ENCODE results near the gene HOXC10. TPM values are rescaled to one million over a fixed set of nuclear protein-coding genes. Genes with fewer than 3 reads are reported as not detected.

The HOXC10 gene
- 2.6 TPM for total RNA-seq

- peak; percentile 100 for DNase-seq
These were observed at the start of gene HOXC10 for GRCh38 chr12:53984901-53985691. HOXC10 (plus strand) TSS chr12:53985146; CDS start chr12:53985260, 114 bp downstream.

DNA sequence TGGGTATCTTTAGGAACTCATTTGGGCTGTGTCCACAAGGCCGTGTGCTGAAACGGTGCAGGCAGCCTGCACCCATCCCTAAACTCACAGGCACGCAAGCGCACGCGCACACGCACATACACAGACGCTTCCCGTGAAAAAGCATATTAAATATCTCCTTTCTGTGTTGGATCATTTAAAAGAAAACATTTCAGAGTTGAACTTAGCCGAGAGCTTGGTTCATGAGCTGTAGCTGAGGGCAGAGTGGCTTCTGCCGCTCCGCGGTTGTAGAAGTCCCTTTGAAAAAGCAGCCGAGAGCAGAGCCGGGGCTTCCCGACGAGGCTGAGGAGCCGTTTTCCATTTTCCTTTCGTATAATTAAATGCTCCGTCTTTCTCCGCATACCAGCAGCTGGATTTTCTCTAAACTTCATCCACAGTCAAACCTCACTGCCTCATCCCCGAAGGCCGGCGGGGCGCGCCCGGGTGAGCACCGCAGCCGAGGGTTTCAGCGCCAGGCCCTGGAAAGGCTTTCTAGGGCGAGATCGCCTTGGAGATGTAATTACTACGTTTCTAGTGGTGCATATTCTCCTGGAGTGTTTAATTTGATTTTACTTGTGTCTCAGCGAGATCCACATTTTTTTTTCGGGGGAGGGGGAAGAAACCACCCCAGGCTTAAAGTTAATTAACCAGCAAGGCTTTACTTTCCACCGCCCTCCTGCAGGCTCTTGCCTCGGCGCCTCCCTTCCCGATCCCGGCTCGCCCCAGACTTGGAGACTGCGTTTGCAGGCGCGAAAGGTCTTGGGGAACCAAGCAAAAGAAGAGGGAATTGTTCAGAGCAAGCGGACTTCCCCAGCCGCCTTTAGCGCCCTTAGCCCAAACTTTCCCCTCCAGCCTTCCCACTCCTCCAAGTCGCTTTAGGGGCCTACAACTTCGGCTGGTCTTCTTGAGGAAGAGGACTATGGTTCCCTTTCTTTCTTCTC is 49.3 kb upstream of the HOXC10 start:
- DNase-seq: no peak

DNA sequence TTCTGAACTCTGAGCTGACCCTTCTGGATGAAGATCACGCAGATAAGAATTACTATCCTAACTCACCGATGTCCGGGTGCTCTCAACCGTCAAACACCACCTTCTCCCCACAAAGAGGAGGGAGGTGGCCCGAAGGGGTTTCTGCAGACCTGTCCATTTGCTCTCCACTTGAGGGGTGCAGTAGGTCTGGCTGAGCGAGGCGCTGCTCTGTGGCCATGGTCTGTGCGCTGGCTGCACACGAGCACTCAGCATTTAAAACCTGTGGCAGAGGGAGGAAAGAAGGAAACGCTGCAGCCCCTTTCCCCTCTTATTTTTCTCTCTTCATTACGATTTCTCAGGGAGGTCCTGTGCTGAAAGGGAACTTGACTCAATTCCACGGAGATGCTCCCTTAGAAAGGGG is 47.8 kb upstream of the HOXC10 start:
- DNase-seq: no peak

DNA sequence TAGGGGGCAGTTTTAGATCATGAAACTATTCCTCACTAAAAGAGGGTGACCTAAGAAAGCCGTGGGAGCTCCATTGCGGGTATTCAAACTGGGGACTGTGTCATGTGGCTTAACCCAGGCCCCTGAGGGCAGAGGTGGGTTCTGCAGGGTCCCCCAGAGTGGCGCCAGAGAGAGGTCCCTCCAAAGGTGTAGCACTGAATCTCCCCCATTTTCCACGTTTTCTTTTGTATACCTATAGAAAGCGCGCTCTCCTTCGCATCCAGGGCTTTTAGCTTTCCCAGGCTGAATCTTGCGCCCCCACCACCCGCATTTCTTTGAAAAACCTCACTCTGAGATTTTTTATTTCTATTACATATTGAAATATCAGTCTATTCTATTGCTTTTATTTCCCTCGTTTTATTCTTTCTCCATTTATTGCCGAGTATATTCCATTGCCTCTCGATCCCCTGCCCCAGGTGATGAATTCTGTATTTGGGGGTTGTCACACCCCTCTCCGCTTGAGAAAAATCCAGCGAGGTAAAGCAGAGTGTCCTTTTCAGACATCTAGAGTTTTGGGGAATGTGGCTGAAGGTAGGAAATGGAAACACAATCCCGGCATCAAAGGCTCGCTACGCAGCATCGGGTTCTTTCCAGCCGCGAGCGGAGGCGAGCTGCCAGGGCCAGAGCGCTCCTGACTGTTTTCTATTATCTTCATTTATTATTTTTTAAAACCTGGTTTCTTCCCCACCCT is 47.2 kb upstream of the HOXC10 start:
- DNase-seq: no peak

DNA sequence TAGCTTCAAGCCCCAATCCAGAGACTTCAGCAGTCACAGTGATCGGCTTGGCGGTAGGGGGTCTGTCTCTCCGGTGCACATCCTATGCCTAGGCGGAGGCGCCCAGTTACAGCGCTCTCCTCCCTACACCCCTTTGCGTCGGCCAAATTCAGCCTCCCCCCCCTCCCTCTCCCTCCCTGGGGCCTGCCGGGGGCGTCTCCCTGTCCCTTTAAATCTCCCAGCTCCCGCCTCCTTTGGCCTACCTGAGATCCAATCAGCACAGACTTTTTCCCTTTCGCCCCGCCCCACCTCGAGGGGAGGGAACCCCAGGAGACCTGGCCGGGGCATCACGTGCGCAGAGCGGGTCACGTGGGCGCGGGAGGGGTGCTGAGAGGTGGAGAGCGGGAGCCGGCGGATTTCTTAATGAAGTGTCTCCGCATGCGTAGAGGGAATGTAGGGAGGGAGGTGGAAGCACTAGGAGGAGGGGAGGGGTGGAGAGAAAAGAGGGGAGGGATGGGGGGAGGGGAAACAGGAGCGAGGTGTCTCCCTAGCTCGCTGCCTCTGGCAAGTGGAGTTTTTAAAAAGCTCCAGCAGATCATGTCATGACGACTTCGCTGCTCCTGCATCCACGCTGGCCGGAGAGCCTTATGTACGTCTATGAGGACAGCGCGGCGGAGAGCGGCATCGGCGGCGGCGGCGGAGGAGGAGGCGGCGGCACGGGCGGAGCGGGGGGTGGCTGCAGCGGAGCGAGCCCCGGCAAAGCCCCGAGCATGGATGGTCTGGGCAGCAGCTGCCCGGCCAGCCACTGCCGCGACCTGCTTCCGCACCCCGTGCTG is 46.4 kb upstream of the HOXC10 start, which contains the start of gene HOXC13:
Gene HOXC13, plus strand, starts transcription at position 506 of the 815 bp plus-strand sequence. Its CDS starts 76 bp downstream, at position 582.
- DNase-seq: peak; percentile 72

GRCh38 chr12:53939141-53940108 is 45.5 kb upstream of the HOXC10 start:
- no peak for DNase-seq

DNA sequence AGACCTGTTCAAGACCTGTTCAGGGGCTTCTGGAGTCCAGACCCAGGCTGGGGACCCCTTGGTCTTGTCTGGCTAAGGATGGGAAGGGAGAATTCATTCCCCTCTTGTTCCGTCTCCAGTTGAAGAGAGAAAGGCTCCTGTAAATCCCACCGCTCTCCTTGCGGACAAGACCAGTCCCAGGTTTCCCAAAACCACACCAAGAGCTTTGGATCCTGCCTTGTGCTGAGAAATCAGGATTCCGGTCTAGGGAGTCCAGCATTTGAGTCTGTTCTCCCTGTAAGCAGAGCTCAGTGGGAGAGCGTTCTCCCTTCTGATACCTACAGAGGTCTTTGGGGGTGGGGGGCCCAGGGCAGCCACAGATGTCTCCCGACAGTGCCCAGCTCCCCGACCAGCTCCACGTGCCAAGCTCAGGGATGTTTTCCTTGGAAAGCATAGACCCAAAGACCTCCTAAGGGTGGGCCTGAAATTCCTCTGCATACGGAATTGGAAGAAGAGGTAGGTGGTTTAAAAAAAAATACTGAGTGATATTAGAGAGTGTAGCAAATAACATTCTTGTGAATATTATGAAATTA is 44.4 kb upstream of the HOXC10 start:
- DNase-seq: no peak

- no peak for DNase-seq
These were observed 43.8 kb upstream of the HOXC10 start for GRCh38 chr12:53941187-53941586.

DNA sequence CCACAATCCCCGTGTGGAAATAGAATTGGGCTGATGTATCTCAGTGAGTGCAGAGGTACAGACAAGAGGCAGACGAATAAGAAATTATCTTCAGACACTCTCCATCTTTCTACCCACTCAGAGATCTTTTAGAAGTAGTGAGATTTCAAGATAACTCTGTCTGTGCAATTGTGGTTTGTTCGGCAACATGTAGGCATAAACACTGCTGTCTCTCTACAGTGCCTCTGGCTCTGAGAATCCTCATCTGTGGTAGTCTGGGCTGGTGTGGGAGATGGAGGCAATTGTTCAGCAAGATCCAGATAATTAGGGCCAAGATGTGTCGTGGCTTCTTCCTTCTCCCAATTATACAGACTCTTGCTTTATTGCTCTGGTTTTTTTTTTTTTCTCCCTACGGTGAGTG is 43.2 kb upstream of the HOXC10 start:
- no peak for DNase-seq

GRCh38 chr12:53942467-53942997 is 42.4 kb upstream of the HOXC10 start:
- DNase-seq: no peak

- no peak for DNase-seq
These were observed 40.7 kb upstream of the HOXC10 start for GRCh38 chr12:53944209-53944608.

GRCh38 chr12:53944907-53945847 is 39.8 kb upstream of the HOXC10 start:
- no peak for DNase-seq

GRCh38 chr12:53947743-53948142 is 37.2 kb upstream of the HOXC10 start:
- DNase-seq: no peak

DNA sequence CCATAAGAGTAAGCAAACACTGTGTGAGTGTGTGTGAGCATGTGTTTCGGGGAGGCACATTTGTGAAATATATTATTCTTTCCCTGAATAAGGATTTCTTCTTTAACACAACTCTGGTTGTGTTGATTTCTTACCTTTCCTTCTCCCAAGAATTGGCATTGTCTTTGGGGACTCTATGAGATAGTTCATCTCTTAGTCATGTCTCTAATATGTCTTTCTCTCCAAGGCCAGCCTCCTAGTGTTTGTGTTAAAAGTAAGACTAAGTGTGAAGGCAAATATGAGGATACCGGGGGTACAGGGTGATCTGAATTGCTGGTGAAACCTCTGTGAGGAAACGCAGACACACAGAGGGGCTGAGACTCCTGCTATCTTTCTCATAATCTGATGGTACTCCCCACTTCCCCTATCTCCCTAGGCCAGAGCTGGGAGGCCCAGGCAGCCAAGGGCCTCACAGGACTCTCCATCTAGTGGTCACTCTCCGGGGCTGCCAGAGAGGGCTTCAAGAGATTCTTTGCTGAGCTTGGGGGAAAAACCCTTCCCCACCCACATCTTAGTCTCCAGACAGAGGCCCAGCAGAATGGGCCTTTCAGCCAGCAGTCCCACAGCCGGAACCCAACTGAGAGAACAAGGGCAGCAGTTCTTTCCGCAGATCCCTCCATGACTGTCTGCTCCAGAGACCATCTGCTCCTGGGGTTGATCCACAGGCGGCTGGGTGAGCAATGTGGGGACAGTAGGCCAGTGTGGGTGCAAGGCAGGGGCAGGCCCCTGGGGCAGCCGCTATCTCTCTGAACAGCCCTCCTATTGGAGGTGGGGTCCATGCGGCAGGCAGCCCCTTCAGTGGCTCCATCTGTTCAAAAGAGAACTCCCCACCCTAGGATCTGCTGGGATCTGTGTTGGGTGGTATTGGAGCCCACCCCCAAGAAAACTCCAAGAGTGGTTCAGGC is 36.0 kb upstream of the HOXC10 start:
- no peak for DNase-seq

GRCh38 chr12:53949631-53950436 is 35.1 kb upstream of the HOXC10 start:
- no peak for DNase-seq

DNA sequence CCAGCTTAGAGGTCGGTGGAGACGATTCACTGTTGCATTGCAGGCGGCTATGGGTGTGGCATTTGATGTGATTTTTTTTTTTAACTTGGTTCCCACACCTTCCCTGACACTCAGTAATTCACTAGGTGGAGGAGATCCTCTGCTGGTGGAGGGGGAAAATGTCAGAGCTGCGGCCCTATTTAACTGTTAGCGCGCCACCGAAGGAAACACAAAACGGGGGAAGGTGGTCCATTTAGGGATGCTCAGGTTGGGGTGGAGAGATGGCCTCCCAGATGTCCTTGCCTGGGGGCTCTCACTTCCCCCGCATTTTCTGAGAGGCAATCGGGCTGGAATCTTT is 34.5 kb upstream of the HOXC10 start:
- no peak for DNase-seq
